Activated T-cell treated with anti-CD3 and anti-CD28 coated beads, Interleukin-2, amount 50 U/mL, for 48 hours (primary cell): ENCODE results near the gene CTU1.

ENCODE experiments used
- DNase-seq, 2 experiments: peaks; one replicate each; pipeline ENCODE4 v3.0.0-alpha.2; 2020

CTU1 gene

GRCh38 chr19:51081476-51081875, 26.7 kb downstream of the CTU1 start:
- DNase-seq: no peak

- DNase-seq: no peak
These were observed 28.6 kb downstream of the CTU1 start for GRCh38 chr19:51079481-51080110.

GRCh38 chr19:51078731-51079130, 29.5 kb downstream of the CTU1 start:
- DNase-seq: no peak

GRCh38 chr19:51078104-51078503, 30.1 kb downstream of the CTU1 start:
- no peak for DNase-seq

GRCh38 chr19:51076631-51077213, 31.5 kb downstream of the CTU1 start:
- DNase-seq: no peak

GRCh38 chr19:51075998-51076397, 32.2 kb downstream of the CTU1 start:
- DNase-seq: no peak

- no peak for DNase-seq
These were observed 37.2 kb downstream of the CTU1 start for GRCh38 chr19:51071095-51071405.

- DNase-seq: no peak
These were observed 37.7 kb downstream of the CTU1 start for GRCh38 chr19:51070334-51071094.

- DNase-seq: no peak
These were observed 41.6 kb downstream of the CTU1 start for GRCh38 chr19:51066393-51067186.

- no peak for DNase-seq
These were observed 42.8 kb downstream of the CTU1 start for GRCh38 chr19:51065221-51065960.

- DNase-seq: no peak
These were observed 43.5 kb downstream of the CTU1 start, which contains the start of gene KLK13 for GRCh38 chr19:51064534-51065220. TSS of gene KLK13 (minus strand) at chr19:51065092. CDS start at chr19:51065067, 25 bp downstream.

GRCh38 chr19:51063664-51064063, 44.5 kb downstream of the CTU1 start:
- no peak for DNase-seq

- DNase-seq: no peak
These were observed 47.2 kb downstream of the CTU1 start for GRCh38 chr19:51060973-51061372.

- DNase-seq: no peak
These were observed 47.9 kb downstream of the CTU1 start for GRCh38 chr19:51060336-51060735.

GRCh38 chr19:51059715-51060114, 48.5 kb downstream of the CTU1 start:
- DNase-seq: no peak

- no peak for DNase-seq
These were observed 52.3 kb downstream of the CTU1 start for GRCh38 chr19:51055866-51056265.
